Parathyroid adenoma (tissue), 2 donors: ENCODE data around the gene MRPL33.

Source experiments
- H2AFZ ChIP-seq: fragments of 300-600 bp; sonication (generic); one replicate; pipeline ENCODE4 v1.7.0; 2017; ENCODE audit warnings: antibody characterized with exemption, mild to moderate bottlenecking
- H3K27ac ChIP-seq: fragments of 300-600 bp; sonication (generic); one replicate; pipeline ENCODE4 v1.7.0; 2017
- H3K27me3 ChIP-seq: fragments of 300-600 bp; sonication (generic); one replicate; pipeline ENCODE4 v1.7.0; 2017; ENCODE audit warnings: low read length; ENCODE audit not compliant: control insufficient read depth, insufficient read depth
- H3K36me3 ChIP-seq: fragments of 300-600 bp; sonication (generic); one replicate; pipeline ENCODE4 v1.7.0; 2017; ENCODE audit warnings: low read length; ENCODE audit not compliant: control insufficient read depth, insufficient read depth
- H3K4me1 ChIP-seq: fragments of 300-600 bp; sonication (generic); one replicate; pipeline ENCODE4 v1.7.0; 2017; ENCODE audit warnings: control low read depth
- H3K4me2 ChIP-seq: fragments of 300-600 bp; sonication (generic); one replicate; pipeline ENCODE4 v1.7.0; 2017; ENCODE audit warnings: low read length
- H3K4me3 ChIP-seq: fragments of 300-600 bp; sonication (generic); one replicate; pipeline ENCODE4 v1.7.0; 2017; ENCODE audit warnings: low read depth, low read length
- H3K79me2 ChIP-seq: fragments of 300-600 bp; sonication (generic); one replicate; pipeline ENCODE4 v1.7.0; 2017; ENCODE audit warnings: control low read depth
- H3K9ac ChIP-seq: fragments of 300-600 bp; sonication (generic); one replicate; pipeline ENCODE4 v1.7.0; 2017; ENCODE audit warnings: mild to moderate bottlenecking
- H3K9me3 ChIP-seq: fragments of 300-600 bp; sonication (generic); one replicate; pipeline ENCODE4 v1.7.0; 2017; ENCODE audit warnings: low read length; ENCODE audit not compliant: control insufficient read depth
- TF ChIP-seq, protein P1 (sequence below): fragments of 300-600 bp; sonication (generic); IDR thresholded peaks from one replicate; pipeline ENCODE4 v1.7.0; 2017; ENCODE audit warnings: antibody characterized with exemption, mild to moderate bottlenecking
- donor health status: primary hyperparathyroidism.

The MRPL33 gene

DNA sequence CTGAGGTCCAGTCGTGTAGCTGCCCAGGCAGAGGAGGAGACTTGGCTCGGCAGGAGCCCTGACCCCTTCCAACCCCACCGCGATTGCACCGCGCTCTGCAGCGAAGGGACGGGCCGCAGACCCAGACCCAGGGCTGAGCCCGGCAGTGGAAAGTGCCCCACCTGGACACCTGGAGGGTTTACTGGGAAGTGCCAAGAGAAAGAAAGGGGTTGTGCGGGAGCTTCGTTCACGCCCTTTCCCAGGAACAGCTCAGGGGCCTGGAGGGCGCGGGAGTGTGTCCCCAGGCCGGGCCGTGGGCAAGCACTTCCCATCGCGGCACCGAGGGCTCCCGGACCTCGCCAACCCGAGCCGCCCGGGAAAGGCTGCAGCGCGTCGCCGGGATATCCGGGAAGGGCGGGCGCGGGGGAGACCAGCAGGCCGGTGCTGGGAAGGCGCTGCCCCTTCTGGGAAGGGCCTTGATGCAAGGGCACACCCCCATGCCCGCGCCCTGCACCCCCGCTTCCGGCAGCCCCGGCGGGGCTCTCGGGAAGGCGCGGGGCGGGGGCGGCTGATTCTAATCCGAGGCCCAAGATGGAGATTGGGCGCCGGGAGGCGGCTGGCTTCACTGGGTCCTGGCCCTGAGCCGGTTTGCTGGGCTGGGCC, 36.1 kb upstream of the MRPL33 start:
- H2AFZ ChIP-seq = peak overlapping the region; percentile 99
- no peak overlapping the region for H3K9ac ChIP-seq
- H3K4me3 ChIP-seq = peak overlapping the region; percentile 27
- H3K79me2 ChIP-seq = no peaks in the 10 kb centered on the region
- no peaks in the 10 kb centered on the region for H3K27me3 ChIP-seq
- peak overlapping the region; percentile 58 for H3K27ac ChIP-seq
- H3K4me1 ChIP-seq = peaks cover 5% of the 10 kb centered on the region
- H3K9me3 ChIP-seq = no peaks in the 10 kb centered on the region
- H3K36me3 ChIP-seq = no peaks in the 10 kb centered on the region
- TF ChIP-seq, protein P1, sequence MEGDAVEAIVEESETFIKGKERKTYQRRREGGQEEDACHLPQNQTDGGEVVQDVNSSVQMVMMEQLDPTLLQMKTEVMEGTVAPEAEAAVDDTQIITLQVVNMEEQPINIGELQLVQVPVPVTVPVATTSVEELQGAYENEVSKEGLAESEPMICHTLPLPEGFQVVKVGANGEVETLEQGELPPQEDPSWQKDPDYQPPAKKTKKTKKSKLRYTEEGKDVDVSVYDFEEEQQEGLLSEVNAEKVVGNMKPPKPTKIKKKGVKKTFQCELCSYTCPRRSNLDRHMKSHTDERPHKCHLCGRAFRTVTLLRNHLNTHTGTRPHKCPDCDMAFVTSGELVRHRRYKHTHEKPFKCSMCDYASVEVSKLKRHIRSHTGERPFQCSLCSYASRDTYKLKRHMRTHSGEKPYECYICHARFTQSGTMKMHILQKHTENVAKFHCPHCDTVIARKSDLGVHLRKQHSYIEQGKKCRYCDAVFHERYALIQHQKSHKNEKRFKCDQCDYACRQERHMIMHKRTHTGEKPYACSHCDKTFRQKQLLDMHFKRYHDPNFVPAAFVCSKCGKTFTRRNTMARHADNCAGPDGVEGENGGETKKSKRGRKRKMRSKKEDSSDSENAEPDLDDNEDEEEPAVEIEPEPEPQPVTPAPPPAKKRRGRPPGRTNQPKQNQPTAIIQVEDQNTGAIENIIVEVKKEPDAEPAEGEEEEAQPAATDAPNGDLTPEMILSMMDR = no peak
- H3K4me2 ChIP-seq = peak overlapping the region; percentile 42

DNA sequence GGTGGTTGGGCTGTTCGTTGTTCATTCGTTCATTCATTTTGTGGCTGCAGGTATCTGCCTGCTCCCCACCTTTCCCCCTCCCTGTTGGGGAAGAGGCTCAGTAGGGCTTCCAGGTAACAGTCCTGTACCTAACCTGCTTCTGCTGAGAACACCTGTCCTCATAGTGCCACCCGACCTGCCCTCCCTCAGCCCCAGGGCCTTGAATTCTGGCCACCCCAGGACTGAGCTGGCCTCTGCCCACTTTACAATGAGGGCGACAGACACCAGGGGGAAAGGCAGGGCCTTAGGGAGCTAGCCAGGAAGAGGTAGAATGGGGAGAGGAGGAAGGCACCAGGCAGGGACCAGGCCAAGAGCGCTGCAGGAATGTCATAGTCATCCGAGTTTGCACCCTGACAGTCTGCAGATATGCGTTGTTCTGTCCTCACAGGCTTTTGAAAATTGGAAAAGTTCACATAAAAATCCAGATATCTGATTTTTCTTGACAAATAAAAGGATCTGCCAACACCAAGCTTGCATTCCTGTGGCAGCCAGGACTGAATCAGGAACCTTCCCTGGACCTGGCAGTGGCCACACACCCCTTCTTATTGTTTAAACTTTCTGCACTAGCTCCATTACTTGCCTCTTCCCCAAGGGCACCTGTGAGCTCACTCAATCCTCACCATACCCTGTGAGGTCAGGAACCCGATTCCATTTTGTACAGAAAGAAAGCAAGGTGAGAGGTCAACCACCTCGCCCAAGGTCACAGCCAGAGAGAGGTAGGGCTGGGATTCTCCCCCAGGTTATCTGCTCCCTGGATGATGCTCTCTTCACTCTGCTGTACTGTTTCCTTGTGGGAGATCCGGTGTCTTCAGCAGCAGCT, 35.3 kb upstream of the MRPL33 start:
- H2AFZ ChIP-seq = peak overlapping the region; percentile 99
- H3K27me3 ChIP-seq = no peaks in the 10 kb centered on the region
- H3K4me3 ChIP-seq = no peak overlapping the region
- no peaks in the 10 kb centered on the region for H3K9me3 ChIP-seq
- H3K79me2 ChIP-seq = no peaks in the 10 kb centered on the region
- TF ChIP-seq, protein P1 = no peak
- H3K4me2 ChIP-seq = no peak overlapping the region
- H3K9ac ChIP-seq = no peak overlapping the region
- H3K4me1 ChIP-seq = peaks cover 5% of the 10 kb centered on the region
- peak overlapping the region; percentile 58 for H3K27ac ChIP-seq
- no peaks in the 10 kb centered on the region for H3K36me3 ChIP-seq

DNA sequence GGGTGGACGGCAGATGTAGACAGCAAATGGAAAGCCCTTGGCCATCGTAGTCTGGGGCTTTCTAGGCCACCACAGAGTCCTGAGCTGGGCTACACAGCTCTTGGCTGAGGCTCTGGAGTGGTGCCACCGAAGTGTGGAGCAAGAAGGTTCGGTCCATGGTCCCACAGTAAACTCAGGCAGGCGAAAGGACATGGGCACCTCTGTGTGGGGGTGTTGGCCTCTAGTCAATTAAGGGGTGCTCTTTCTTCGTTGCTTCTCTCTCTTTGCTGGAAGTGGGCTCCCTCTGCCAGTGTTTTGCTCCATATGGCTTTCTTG, 34.7 kb upstream of the MRPL33 start:
- Histone ChIP-seq H3K27ac (peak overlapping the region; percentile 58), H3K36me3 (no peaks in the 10 kb centered on the region), H3K4me3 (no peak overlapping the region), H3K79me2 (no peaks in the 10 kb centered on the region), H3K4me1 (peaks cover 5% of the 10 kb centered on the region), H2AFZ (no peak overlapping the region), H3K9me3 (no peaks in the 10 kb centered on the region), H3K4me2 (no peak overlapping the region), H3K9ac (no peak overlapping the region), H3K27me3 (no peaks in the 10 kb centered on the region)
- TF ChIP-seq, protein P1 = no peak

DNA sequence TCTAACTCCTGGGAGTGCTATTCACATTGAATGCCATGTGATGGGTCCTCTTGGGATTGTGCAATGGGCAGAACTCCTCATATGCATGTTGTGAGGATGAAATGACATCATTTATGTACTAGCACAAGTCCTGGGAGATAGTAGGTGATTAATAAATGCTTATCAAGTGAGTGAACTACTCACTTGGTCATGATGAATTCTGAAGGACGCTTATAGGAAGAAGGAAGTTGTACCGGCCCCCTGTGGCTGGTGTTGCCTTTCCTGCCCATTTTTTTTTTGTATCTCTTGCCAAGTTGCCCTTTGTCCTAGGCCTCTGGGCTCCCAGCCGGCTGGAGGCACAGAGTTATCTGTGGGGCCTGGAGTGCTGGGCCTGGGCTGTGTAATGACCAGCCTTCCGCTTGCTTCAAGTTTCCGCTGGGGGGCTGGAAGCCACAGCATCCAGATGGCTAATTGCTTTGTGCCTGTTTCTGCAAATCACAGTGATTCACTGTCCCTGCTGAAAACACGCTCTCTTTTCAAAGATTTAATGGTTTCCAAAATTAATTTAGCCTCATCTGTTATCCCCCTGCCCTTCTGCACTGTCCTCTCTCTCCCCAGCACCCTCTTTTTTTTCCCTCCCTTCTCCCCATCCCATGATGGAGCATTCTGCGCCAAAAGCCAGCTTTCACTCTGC, 33.7 kb upstream of the MRPL33 start:
- H3K36me3 ChIP-seq = no peaks in the 10 kb centered on the region
- H3K4me3 ChIP-seq = no peak overlapping the region
- H3K9me3 ChIP-seq = no peaks in the 10 kb centered on the region
- H3K9ac ChIP-seq = no peak overlapping the region
- H3K4me1 ChIP-seq = peaks cover 5% of the 10 kb centered on the region
- no peaks in the 10 kb centered on the region for H3K27me3 ChIP-seq
- TF ChIP-seq, protein P1 = no peak
- H3K27ac ChIP-seq = peak overlapping the region; percentile 5
- no peaks in the 10 kb centered on the region for H3K79me2 ChIP-seq
- H3K4me2 ChIP-seq = no peak overlapping the region
- H2AFZ ChIP-seq = no peak overlapping the region
